Suprapubic skin (tissue), 4 donors: ENCODE data around the gene RAB40C.

Experiments used
- EP300 ChIP-seq: sonication (generic); formaldehyde crosslinking; IDR thresholded peaks from one replicate; pipeline ENCODE4 v1.6.1; 2017; ENCODE audit warnings: antibody characterized with exemption
- POLR2A ChIP-seq, 2 donors: fragments of 450-650 bp; IDR thresholded peaks; one replicate each; pipeline ENCODE4 v1.6.1; 2017; ENCODE audit warnings: antibody characterized with exemption in 2 of 2, mild to moderate bottlenecking in 2 of 2, moderate library complexity in 2 of 2
- POLR2AphosphoS5 ChIP-seq, 3 donors: sonication (generic); formaldehyde crosslinking; IDR thresholded peaks; one replicate each; pipeline ENCODE4 v1.6.1; 2017; ENCODE audit warnings: antibody characterized with exemption in 3 of 3
- TF ChIP-seq, protein P1 (sequence below), 2 donors: fragments of 200-600 bp in 1 of 2; fragments of 450-650 bp in 1 of 2; sonication (generic) in 1 of 2; IDR thresholded peaks; one replicate each; pipeline ENCODE4 v1.5.1; 2016 to 2019; ENCODE audit warnings: antibody characterized with exemption in 2 of 2, mild to moderate bottlenecking in 1 of 2, moderate library complexity in 1 of 2

DNA sequence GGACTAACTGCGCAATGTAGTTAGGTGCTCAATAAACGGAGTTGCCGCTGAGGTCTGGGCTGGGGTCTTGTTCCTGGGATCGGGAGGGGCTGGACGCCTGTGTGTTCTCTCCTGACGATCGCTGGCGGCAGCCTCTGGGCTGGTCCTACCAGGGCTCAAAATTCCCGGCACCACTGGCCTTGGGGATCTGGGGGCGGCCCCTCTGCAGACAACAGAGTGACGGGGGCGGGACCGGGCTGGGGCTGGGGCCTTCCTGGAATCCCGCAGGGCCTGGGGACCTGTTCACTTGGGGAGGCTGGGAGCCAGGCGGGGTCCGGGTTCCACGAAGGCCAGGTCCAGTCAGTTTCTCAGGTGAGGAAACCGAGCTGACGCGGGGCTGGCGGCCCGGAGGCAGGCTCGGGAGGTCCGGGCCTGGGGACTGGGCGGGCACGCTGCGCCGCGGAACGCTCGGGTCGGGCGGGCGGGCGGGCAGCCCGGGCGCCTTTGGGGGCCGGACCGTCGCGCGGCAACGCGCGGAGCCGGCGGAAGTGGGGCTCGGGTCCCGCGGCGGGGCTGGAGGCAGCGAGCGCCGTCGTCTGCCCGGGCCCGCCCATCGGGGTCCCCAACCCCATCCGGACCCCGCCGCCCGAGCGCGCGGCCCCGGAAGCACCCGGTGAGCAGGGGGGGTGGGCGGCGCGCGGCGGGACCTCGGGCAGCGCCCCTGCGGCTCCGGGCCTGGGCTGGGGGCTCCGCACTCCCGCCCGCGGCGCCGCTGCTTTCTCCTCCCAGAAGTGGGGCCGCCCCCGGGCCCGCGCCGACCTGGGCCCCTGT, 20.2 kb upstream of the RAB40C start, which contains the start of gene PIGQ:
- TF ChIP-seq POLR2A (IDR thresholded peaks at IDR 0.05) (no peak), POLR2AphosphoS5 (IDR thresholded peaks at IDR 0.05) (no peak), EP300 (no peak)
- TF ChIP-seq, protein P1, sequence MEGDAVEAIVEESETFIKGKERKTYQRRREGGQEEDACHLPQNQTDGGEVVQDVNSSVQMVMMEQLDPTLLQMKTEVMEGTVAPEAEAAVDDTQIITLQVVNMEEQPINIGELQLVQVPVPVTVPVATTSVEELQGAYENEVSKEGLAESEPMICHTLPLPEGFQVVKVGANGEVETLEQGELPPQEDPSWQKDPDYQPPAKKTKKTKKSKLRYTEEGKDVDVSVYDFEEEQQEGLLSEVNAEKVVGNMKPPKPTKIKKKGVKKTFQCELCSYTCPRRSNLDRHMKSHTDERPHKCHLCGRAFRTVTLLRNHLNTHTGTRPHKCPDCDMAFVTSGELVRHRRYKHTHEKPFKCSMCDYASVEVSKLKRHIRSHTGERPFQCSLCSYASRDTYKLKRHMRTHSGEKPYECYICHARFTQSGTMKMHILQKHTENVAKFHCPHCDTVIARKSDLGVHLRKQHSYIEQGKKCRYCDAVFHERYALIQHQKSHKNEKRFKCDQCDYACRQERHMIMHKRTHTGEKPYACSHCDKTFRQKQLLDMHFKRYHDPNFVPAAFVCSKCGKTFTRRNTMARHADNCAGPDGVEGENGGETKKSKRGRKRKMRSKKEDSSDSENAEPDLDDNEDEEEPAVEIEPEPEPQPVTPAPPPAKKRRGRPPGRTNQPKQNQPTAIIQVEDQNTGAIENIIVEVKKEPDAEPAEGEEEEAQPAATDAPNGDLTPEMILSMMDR (IDR thresholded peaks at IDR 0.05), result no peak
